K562 (cell line): ENCODE results near the gene SLC45A3. TPM values are rescaled to one million over a fixed set of nuclear protein-coding genes. Genes with fewer than 3 reads are reported as not detected.

ENCODE experiments used
- ARID2 ChIP-seq: fragments of 450-650 bp; IDR thresholded peaks from 2 replicates; pipeline ENCODE4 v1.6.1; 2017; ENCODE audit warnings: antibody characterized with exemption, mild to moderate bottlenecking
- ASH1L ChIP-seq: fragments of 450-650 bp; IDR thresholded peaks from 2 replicates; pipeline ENCODE4 v1.6.1; 2018; ENCODE audit warnings: borderline replicate concordance, mild to moderate bottlenecking, low read depth; ENCODE audit not compliant: partially characterized antibody
- C11orf30 ChIP-seq: fragments of 450-650 bp; IDR thresholded peaks from 2 replicates; pipeline ENCODE4 v1.6.1; 2016; ENCODE audit warnings: low read depth, mild to moderate bottlenecking
- ELF1 ChIP-seq: fragments of 200-800 bp; sonication (Bioruptor generic); IDR thresholded peaks from 2 replicates; pipeline ENCODE4 v1.6.1; 2016; ENCODE audit warnings: missing genetic modification characterization, missing compliant biosample characterization
- MTA3 ChIP-seq: fragments of 450-650 bp; formaldehyde crosslinking; IDR thresholded peaks from 2 replicates; pipeline ENCODE4 v1.6.1; 2017; ENCODE audit warnings: mild to moderate bottlenecking, borderline replicate concordance
- NFRKB ChIP-seq: fragments of 450-650 bp; IDR thresholded peaks from 2 replicates; pipeline ENCODE4 v1.6.1; 2016; ENCODE audit warnings: low read depth
- NONO ChIP-seq, 2 experiments: fragments of 200-400 bp in 1 of 2; fragments of 450-650 bp in 1 of 2; formaldehyde crosslinking in 1 of 2; IDR thresholded peaks; 2 replicates each; pipeline ENCODE4 v1.6.1; 2017; ENCODE audit warnings: low read depth in 2 of 2, mild to moderate bottlenecking in 2 of 2, moderate library complexity in 2 of 2, low read length in 1 of 2
- NR3C1 ChIP-seq: sonication (generic); formaldehyde crosslinking; IDR thresholded peaks from 2 replicates; pipeline ENCODE4 v1.8.1; 2022; ENCODE audit warnings: missing genetic modification reagents
- NRF1 ChIP-seq, 2 experiments: fragments of 450-650 bp; IDR thresholded peaks in 1 of 2; conservative IDR thresholded peaks in 1 of 2; 2 replicates each; pipeline ENCODE4 v1.6.1; 2014; ENCODE audit warnings: mild to moderate bottlenecking in 2 of 2
- PBX2 ChIP-seq, 2 experiments: IDR thresholded peaks in 1 of 2; conservative IDR thresholded peaks in 1 of 2; 2 replicates each; pipeline ENCODE4 v1.6.1; 2016; ENCODE audit warnings: low read depth in 2 of 2, mild to moderate bottlenecking in 1 of 2, missing compliant biosample characterization in 1 of 2, missing genetic modification characterization in 1 of 2, moderate library complexity in 1 of 2
- SLC30A9 ChIP-seq: fragments of 250-450 bp; sonication (Bioruptor Pico); IDR thresholded peaks from 2 replicates; pipeline ENCODE4 v1.8.0; 2022; ENCODE audit warnings: mild to moderate bottlenecking, moderate library complexity
- TEAD4 ChIP-seq, 2 experiments: sonication (generic) in 1 of 2; formaldehyde crosslinking in 1 of 2; IDR thresholded peaks; 2 replicates each; pipeline versions ENCODE4 v1.6.1 to v1.8.0; 2012 to 2022; ENCODE audit warnings: borderline replicate concordance in 1 of 2, inconsistent platforms in 1 of 2, low read length in 1 of 2, mild to moderate bottlenecking in 1 of 2, missing genetic modification reagents in 1 of 2
- TFAP4 ChIP-seq: sonication (generic); formaldehyde crosslinking; IDR thresholded peaks from 2 replicates; pipeline ENCODE4 v1.8.0; 2022; ENCODE audit warnings: missing genetic modification reagents, mild to moderate bottlenecking, moderate library complexity, borderline replicate concordance
- UBTF ChIP-seq, 2 experiments: IDR thresholded peaks; 2 replicates each; pipeline ENCODE4 v1.6.1; 2012; ENCODE audit warnings: improper control_type of control experiment in 2 of 2, low read depth in 2 of 2, low read length in 2 of 2, borderline replicate concordance in 1 of 2
- VEZF1 ChIP-seq: fragments of 200-800 bp; sonication (Bioruptor generic); IDR thresholded peaks from 2 replicates; pipeline ENCODE4 v1.6.1; 2017; ENCODE audit warnings: missing genetic modification characterization, missing compliant biosample characterization
- ZBTB1 ChIP-seq: sonication (generic); formaldehyde crosslinking; IDR thresholded peaks from 2 replicates; pipeline ENCODE4 v1.8.1; 2023; ENCODE audit warnings: missing genetic modification reagents, low read depth, mild to moderate bottlenecking, borderline replicate concordance
- ZNF57 ChIP-seq: fragments of 450-650 bp; formaldehyde crosslinking; IDR thresholded peaks from 2 replicates; pipeline ENCODE4 v1.4.0; 2020; ENCODE audit warnings: mild to moderate bottlenecking, moderate library complexity
- ZNF589 ChIP-seq: fragments of 200-800 bp; sonication (Bioruptor generic); IDR thresholded peaks from 2 replicates; pipeline ENCODE4 v1.6.1; 2016; ENCODE audit warnings: low read depth, missing genetic modification characterization, missing compliant biosample characterization
- polyA plus RNA-seq, 8 experiments: library from polyadenylated mRNA; depleted of rRNA in 4 of 8; stranded (reverse) in 5 of 8; unstranded in 3 of 8; fragments of >200 nt; fragmentation: Nextera tagmentation in 2 of 8; fragmentation: Illumina TruSeq in 1 of 8; extraction: Ambion mirVana in 2 of 8; extraction: Trizol in 1 of 8; gene quantifications; 2 replicates each; pipeline versions ENCODE4 v1.2.1 to v1.2.3, GENCODE V29; 2011 to 2014; ENCODE audit warnings: inconsistent platforms in 1 of 8, missing spikeins in 1 of 8
- total RNA-seq, 7 experiments: library from RNA; depleted of rRNA in 6 of 7; stranded (reverse); fragments of >200 nt in 6 of 7; fragmentation: Illumina TruSeq in 2 of 7; extraction: Trizol in 2 of 7; gene quantifications; 2 replicates each; pipeline versions ENCODE4 v1.2.1 to v1.2.3, GENCODE V29; 2011 to 2021; ENCODE audit warnings: low replicate concordance in 1 of 7

Gene SLC45A3
- total and polyA plus RNA-seq, 9 of the 15 experiments (the other 6 are each of a cell fraction or from before 2014, with no cell fraction given) = 0.06 to 3.3 (median 1.3) TPM

- peak; percentile 90 for TF ChIP-seq ZBTB1 (CRISPR knock-in tag)
- peak; percentile 80 for TF ChIP-seq TFAP4 (CRISPR knock-in tag)
- TF ChIP-seq NFRKB = peak; percentile 58; the same call in 1 of the 2 replicates
- no peak; the same call in 1 of the 2 replicates for TF ChIP-seq TEAD4 (IDR thresholded peaks at IDR 0.05; ENCODE audit: low read length)
- no peak for TF ChIP-seq TEAD4 (CRISPR knock-in tag; IDR thresholded peaks at IDR 0.05; ENCODE audit: borderline replicate concordance)
- no peak for TF ChIP-seq SLC30A9 (CRISPR knock-in tag)
- TF ChIP-seq ZNF589 (CRISPR knock-in tag) = 0 out of 2 replicates have a peak, but pooled peaks have one; percentile 20
- no peak for TF ChIP-seq PBX2 (CRISPR knock-in tag; IDR thresholded peaks at IDR 0.05; ENCODE audit: low read depth)
- no peak for TF ChIP-seq PBX2 (tag; conservative IDR thresholded peaks at IDR 0.05; ENCODE audit: low read depth)
- no peak for TF ChIP-seq ZNF57 (CRISPR knock-in tag)
- TF ChIP-seq ASH1L = no peak
- TF ChIP-seq NR3C1 (CRISPR knock-in tag) = 0 out of 2 replicates have a peak, but pooled peaks have one; percentile 8
- peak; percentile 75; the same call in 1 of the 2 replicates for TF ChIP-seq MTA3
- TF ChIP-seq NRF1 (conservative IDR thresholded peaks at IDR 0.05 in 1 of 2, IDR thresholded peaks at IDR 0.05 in 1 of 2) = peak; percentile 35 to 40; a peak in 2 of 4 replicates
- peak; percentile 95 for TF ChIP-seq VEZF1
- TF ChIP-seq C11orf30 = peak; percentile 7; the same call in 1 of the 2 replicates
- TF ChIP-seq ARID2 = 0 out of 2 replicates have a peak, but pooled peaks have one; percentile 9
- peak in 1 of 2 experiments; percentile 29; a peak in 1 of 4 replicates for TF ChIP-seq NONO (IDR thresholded peaks at IDR 0.05; ENCODE audit: low read depth in 2 of 2, low read length in 1 of 2)
- peak; percentile 85 for TF ChIP-seq ELF1 (tag)
- TF ChIP-seq UBTF (IDR thresholded peaks at IDR 0.05; ENCODE audit: borderline replicate concordance in 1 of 2, low read depth in 2 of 2, low read length in 2 of 2) = peak in 1 of 2 experiments; percentile 57; a peak in 1 of 4 replicates
Observed at GRCh38 chr1:205631010-205631767, 49.1 kb downstream of the SLC45A3 start (continued).
